Bronchial epithelial cell (primary cell): ENCODE measurements around the gene COL5A1. TPM values are rescaled to one million over a fixed set of nuclear protein-coding genes. Genes with fewer than 3 reads are reported as not detected.

ENCODE experiments used
- DNase-seq: peaks from one replicate; pipeline ENCODE4 v3.0.0-alpha.2; 2010; ENCODE audit warnings: low read depth
- FAIRE-seq: peaks from 2 replicates; lab custom pipeline; 2011; peaks lifted over from hg19 to GRCh38; lab: Jason Lieb, UNC
- H3K27me3 ChIP-seq: 2 replicates; pipeline ENCODE4 v1.5.1; 2011; ENCODE audit warnings: low read length; ENCODE audit not compliant: control insufficient read depth, insufficient read depth
- H3K36me3 ChIP-seq: 2 replicates; pipeline ENCODE4 v1.5.1; 2011; ENCODE audit warnings: low read length; ENCODE audit not compliant: control insufficient read depth, insufficient read depth
- H3K4me3 ChIP-seq: 2 replicates; pipeline ENCODE4 v1.5.1; 2011; ENCODE audit warnings: mild to moderate bottlenecking, low read depth, low read length, control low read depth
- total RNA-seq: library from RNA; depleted of rRNA; stranded (reverse); fragments of >200 nt; gene quantifications from 2 replicates; pipeline ENCODE4 v1.2.1, GENCODE V29; 2014
- TF ChIP-seq, protein P1 (sequence below): IDR thresholded peaks from 2 replicates; pipeline ENCODE4 v1.5.1; 2011; ENCODE audit warnings: mild to moderate bottlenecking, moderate library complexity, low read length, control low read depth, inconsistent platforms; ENCODE audit not compliant: insufficient read depth, severe bottlenecking

Gene COL5A1
- total RNA-seq, 1 donor from 2014 or later = 6.3 TPM

DNA sequence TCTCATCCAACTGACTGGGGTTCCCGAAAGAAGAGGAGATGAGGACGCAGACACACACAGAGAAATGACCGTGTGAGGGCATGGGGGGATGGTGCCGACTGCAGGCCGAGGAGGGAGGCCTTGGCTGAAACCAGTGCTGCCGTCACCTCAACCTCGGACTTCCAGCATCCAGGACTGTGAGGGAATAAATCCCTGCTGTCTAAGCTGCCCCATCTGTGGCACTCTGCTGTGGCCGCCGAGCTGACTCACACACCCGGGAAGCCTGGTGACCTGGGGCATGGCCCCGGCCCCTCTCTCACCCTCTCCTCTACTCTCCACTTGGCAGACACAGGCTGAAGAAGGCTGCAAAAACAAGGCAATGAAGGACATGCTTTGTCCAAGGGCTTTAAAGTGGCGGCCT, 4.4 kb upstream of the COL5A1 start:
- TF ChIP-seq, protein P1, sequence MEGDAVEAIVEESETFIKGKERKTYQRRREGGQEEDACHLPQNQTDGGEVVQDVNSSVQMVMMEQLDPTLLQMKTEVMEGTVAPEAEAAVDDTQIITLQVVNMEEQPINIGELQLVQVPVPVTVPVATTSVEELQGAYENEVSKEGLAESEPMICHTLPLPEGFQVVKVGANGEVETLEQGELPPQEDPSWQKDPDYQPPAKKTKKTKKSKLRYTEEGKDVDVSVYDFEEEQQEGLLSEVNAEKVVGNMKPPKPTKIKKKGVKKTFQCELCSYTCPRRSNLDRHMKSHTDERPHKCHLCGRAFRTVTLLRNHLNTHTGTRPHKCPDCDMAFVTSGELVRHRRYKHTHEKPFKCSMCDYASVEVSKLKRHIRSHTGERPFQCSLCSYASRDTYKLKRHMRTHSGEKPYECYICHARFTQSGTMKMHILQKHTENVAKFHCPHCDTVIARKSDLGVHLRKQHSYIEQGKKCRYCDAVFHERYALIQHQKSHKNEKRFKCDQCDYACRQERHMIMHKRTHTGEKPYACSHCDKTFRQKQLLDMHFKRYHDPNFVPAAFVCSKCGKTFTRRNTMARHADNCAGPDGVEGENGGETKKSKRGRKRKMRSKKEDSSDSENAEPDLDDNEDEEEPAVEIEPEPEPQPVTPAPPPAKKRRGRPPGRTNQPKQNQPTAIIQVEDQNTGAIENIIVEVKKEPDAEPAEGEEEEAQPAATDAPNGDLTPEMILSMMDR = no peak
- FAIRE-seq = no peak
- no peaks in the 10 kb centered on the region for H3K27me3 ChIP-seq

DNA sequence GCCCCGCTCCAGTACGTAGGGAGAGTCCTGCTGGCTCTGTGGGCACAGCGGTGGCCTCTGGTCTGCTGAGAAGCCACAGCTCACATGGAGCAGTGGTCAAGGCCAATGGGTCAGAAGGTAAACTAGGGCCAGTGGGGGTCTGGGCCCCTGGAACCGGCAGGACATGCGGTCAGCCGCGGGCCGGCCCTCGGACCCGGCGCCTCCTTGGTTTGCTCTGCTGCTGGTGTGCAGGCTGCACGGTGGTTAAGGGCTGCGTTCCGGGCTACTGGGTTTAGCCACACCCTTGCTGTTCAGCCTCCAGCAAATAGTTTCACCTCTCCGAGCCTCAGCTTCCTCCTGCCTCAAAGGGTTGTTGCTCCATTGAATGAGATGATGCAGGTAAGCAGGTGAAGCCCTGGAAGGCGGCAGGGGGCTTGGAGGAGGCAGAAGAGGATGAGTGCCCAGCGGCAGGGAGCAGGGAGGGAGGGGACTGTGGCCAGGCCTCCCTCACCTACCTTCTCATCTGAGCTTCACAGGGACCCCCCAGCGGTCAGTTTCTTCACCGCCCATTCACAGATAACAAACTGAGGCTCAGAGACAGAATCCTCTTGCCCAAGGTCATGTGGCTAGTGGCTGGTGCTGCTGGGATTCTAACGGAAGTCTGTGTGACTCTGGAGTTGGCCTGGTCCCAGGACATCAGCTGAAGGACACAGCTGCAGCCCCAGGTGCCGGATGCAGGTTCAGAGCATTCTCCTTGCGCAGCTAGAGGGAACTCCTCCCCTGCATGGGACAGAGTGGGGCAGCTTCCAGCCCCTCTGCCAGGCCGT, 3.7 kb upstream of the COL5A1 start:
- Histone ChIP-seq H3K27me3 (no peaks in the 10 kb centered on the region), H3K36me3 (no peaks in the 10 kb centered on the region), H3K4me3 (no peak overlapping the region)
- FAIRE-seq (no peak), DNase-seq (no peak)
- TF ChIP-seq, protein P1 = no peak

More for the DNA sequence above, 4.4 kb upstream of the COL5A1 start:
- DNase-seq = no peak
- Histone ChIP-seq H3K36me3 (no peaks in the 10 kb centered on the region), H3K4me3 (no peak overlapping the region)

- FAIRE-seq (no peak), DNase-seq (no peak)
- TF ChIP-seq, protein P1 = no peak
- no peak overlapping the region for H3K4me3 ChIP-seq
- no peaks in the 10 kb centered on the region for H3K36me3 ChIP-seq
- no peaks in the 10 kb centered on the region for H3K27me3 ChIP-seq
Measured at GRCh38 chr9:134638502-134639090, 3.0 kb upstream of the COL5A1 start.

GRCh38 chr9:134639994-134640393, 1.6 kb upstream of the COL5A1 start:
- no peak overlapping the region for H3K4me3 ChIP-seq
- H3K27me3 ChIP-seq = no peaks in the 10 kb centered on the region
- no peak for FAIRE-seq

GRCh38 chr9:134640506-134641172, 964 bp upstream of the COL5A1 start:
- Histone ChIP-seq H3K4me3 (no peak overlapping the region), H3K27me3 (no peaks in the 10 kb centered on the region), H3K36me3 (no peaks in the 10 kb centered on the region)
- FAIRE-seq = no peak
- no peak for DNase-seq
- TF ChIP-seq, protein P1 = no peak

More at GRCh38 chr9:134639994-134640393, 1.6 kb upstream of the COL5A1 start:
- TF ChIP-seq, protein P1 = no peak
- H3K36me3 ChIP-seq = no peaks in the 10 kb centered on the region
- no peak for DNase-seq
